K562 (cell line): Measurements from ENCODE around the gene PDE1C. TPM values are rescaled to one million over a fixed set of nuclear protein-coding genes. Genes with fewer than 3 reads are reported as not detected.

ENCODE experiments used
- ESRRB ChIP-seq: fragments of 250-450 bp; sonication (Bioruptor Pico); IDR thresholded peaks from 2 replicates; pipeline ENCODE4 v1.5.0; 2020; ENCODE audit warnings: mild to moderate bottlenecking, moderate library complexity, borderline replicate concordance
- GABPB1 ChIP-seq: sonication (generic); formaldehyde crosslinking; IDR thresholded peaks from 2 replicates; pipeline ENCODE4 v1.8.0; 2022; ENCODE audit warnings: mild to moderate bottlenecking, missing genetic modification reagents
- HCFC1 ChIP-seq: IDR thresholded peaks from 2 replicates; pipeline ENCODE4 v1.6.1; 2012; ENCODE audit warnings: low read depth, low read length, improper control_type of control experiment
- TAF7 ChIP-seq: fragments of 450-650 bp; IDR thresholded peaks from 2 replicates; pipeline ENCODE4 v1.6.1; 2016; ENCODE audit warnings: missing genetic modification characterization, missing compliant biosample characterization
- polyA plus RNA-seq, 8 experiments: library from polyadenylated mRNA; depleted of rRNA in 4 of 8; stranded (reverse) in 5 of 8; unstranded in 3 of 8; fragments of >200 nt; fragmentation: Nextera tagmentation in 2 of 8; fragmentation: Illumina TruSeq in 1 of 8; extraction: Ambion mirVana in 2 of 8; extraction: Trizol in 1 of 8; gene quantifications; 2 replicates each; pipeline versions ENCODE4 v1.2.1 to v1.2.3, GENCODE V29; 2011 to 2014; ENCODE audit warnings: inconsistent platforms in 1 of 8, missing spikeins in 1 of 8
- total RNA-seq, 7 experiments: library from RNA; depleted of rRNA in 6 of 7; stranded (reverse); fragments of >200 nt in 6 of 7; fragmentation: Illumina TruSeq in 2 of 7; extraction: Trizol in 2 of 7; gene quantifications; 2 replicates each; pipeline versions ENCODE4 v1.2.1 to v1.2.3, GENCODE V29; 2011 to 2021; ENCODE audit warnings: low replicate concordance in 1 of 7
- TF ChIP-seq, protein P1 (sequence below): fragments of 450-650 bp; IDR thresholded peaks from 2 replicates; pipeline ENCODE4 v1.6.1; 2016; ENCODE audit warnings: mild to moderate bottlenecking, moderate library complexity
- TF ChIP-seq, protein P2 (sequence below): sonication (generic); formaldehyde crosslinking; IDR thresholded peaks from 2 replicates; pipeline ENCODE4 v1.5.0; 2020; ENCODE audit warnings: missing genetic modification reagents

Gene PDE1C
- total and polyA plus RNA-seq, 9 of the 15 experiments (the other 6 are each of a cell fraction or from before 2014, with no cell fraction given) = under 0.01 to 0.01 TPM; not detected in 7

DNA sequence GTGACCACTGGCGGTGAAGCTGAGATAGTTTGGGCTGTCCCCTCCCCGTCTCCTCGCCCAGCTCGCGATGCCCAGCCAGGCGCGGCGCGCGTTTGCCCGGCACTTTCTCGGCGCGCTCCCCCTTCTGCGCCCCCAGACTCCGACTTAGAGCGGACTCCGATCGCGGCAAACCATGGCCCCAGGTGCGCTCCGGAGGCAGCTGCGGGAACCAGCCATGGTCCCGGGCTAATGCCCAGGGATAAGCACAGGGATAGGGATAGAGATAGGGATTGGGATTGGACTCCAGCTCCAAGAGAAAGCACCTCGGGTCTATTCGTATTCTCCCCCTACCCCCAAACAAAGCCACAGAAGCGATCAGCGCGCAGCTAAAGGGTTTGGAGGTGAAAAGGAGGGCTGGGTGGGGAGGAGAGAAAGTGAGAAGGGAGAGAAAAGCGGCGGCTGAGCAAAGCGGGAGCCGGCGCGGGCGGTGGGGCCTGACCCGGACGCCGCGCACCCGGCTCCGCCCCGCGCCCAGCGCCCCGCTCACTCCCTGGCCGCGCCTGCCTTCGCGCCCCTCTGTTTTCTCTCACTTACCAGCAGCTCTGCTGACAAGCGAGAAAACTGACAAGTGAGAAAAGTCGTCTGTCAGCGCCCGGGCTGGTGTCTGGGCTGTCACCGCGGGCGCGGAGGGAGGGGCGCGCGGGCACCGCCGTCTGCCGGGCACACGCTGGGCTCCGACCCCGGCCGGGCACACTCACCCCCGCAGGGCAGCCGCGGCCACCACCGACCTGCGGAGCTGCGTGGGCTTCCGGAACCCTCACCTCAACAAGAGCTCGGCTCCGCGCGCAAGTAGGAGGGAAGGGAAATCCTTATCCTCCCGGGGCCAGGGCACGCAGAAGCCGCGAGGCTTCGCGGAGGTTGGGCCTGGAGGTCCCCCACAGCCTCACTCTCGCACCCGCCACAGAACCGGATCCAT lies at the start of gene PDE1C (continued):
- TF ChIP-seq, protein P1, sequence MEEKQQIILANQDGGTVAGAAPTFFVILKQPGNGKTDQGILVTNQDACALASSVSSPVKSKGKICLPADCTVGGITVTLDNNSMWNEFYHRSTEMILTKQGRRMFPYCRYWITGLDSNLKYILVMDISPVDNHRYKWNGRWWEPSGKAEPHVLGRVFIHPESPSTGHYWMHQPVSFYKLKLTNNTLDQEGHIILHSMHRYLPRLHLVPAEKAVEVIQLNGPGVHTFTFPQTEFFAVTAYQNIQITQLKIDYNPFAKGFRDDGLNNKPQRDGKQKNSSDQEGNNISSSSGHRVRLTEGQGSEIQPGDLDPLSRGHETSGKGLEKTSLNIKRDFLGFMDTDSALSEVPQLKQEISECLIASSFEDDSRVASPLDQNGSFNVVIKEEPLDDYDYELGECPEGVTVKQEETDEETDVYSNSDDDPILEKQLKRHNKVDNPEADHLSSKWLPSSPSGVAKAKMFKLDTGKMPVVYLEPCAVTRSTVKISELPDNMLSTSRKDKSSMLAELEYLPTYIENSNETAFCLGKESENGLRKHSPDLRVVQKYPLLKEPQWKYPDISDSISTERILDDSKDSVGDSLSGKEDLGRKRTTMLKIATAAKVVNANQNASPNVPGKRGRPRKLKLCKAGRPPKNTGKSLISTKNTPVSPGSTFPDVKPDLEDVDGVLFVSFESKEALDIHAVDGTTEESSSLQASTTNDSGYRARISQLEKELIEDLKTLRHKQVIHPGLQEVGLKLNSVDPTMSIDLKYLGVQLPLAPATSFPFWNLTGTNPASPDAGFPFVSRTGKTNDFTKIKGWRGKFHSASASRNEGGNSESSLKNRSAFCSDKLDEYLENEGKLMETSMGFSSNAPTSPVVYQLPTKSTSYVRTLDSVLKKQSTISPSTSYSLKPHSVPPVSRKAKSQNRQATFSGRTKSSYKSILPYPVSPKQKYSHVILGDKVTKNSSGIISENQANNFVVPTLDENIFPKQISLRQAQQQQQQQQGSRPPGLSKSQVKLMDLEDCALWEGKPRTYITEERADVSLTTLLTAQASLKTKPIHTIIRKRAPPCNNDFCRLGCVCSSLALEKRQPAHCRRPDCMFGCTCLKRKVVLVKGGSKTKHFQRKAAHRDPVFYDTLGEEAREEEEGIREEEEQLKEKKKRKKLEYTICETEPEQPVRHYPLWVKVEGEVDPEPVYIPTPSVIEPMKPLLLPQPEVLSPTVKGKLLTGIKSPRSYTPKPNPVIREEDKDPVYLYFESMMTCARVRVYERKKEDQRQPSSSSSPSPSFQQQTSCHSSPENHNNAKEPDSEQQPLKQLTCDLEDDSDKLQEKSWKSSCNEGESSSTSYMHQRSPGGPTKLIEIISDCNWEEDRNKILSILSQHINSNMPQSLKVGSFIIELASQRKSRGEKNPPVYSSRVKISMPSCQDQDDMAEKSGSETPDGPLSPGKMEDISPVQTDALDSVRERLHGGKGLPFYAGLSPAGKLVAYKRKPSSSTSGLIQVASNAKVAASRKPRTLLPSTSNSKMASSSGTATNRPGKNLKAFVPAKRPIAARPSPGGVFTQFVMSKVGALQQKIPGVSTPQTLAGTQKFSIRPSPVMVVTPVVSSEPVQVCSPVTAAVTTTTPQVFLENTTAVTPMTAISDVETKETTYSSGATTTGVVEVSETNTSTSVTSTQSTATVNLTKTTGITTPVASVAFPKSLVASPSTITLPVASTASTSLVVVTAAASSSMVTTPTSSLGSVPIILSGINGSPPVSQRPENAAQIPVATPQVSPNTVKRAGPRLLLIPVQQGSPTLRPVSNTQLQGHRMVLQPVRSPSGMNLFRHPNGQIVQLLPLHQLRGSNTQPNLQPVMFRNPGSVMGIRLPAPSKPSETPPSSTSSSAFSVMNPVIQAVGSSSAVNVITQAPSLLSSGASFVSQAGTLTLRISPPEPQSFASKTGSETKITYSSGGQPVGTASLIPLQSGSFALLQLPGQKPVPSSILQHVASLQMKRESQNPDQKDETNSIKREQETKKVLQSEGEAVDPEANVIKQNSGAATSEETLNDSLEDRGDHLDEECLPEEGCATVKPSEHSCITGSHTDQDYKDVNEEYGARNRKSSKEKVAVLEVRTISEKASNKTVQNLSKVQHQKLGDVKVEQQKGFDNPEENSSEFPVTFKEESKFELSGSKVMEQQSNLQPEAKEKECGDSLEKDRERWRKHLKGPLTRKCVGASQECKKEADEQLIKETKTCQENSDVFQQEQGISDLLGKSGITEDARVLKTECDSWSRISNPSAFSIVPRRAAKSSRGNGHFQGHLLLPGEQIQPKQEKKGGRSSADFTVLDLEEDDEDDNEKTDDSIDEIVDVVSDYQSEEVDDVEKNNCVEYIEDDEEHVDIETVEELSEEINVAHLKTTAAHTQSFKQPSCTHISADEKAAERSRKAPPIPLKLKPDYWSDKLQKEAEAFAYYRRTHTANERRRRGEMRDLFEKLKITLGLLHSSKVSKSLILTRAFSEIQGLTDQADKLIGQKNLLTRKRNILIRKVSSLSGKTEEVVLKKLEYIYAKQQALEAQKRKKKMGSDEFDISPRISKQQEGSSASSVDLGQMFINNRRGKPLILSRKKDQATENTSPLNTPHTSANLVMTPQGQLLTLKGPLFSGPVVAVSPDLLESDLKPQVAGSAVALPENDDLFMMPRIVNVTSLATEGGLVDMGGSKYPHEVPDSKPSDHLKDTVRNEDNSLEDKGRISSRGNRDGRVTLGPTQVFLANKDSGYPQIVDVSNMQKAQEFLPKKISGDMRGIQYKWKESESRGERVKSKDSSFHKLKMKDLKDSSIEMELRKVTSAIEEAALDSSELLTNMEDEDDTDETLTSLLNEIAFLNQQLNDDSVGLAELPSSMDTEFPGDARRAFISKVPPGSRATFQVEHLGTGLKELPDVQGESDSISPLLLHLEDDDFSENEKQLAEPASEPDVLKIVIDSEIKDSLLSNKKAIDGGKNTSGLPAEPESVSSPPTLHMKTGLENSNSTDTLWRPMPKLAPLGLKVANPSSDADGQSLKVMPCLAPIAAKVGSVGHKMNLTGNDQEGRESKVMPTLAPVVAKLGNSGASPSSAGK = no peak
- TF ChIP-seq, protein P2, sequence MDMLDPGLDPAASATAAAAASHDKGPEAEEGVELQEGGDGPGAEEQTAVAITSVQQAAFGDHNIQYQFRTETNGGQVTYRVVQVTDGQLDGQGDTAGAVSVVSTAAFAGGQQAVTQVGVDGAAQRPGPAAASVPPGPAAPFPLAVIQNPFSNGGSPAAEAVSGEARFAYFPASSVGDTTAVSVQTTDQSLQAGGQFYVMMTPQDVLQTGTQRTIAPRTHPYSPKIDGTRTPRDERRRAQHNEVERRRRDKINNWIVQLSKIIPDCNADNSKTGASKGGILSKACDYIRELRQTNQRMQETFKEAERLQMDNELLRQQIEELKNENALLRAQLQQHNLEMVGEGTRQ (CRISPR knock-in tag) = no peak
- TF ChIP-seq TAF7 (tag) (no peak), GABPB1 (no peak), HCFC1 (no peak), ESRRB (CRISPR knock-in tag) (no peak)
